Stomach smooth muscle (tissue), 2 donors: Measurements from ENCODE around the gene ITPR1.

Source experiments
- H3K27ac ChIP-seq: one replicate; pipeline ENCODE4 v1.7.0; 2013; ENCODE audit warnings: mild to moderate bottlenecking, low read length, inconsistent platforms
- H3K27me3 ChIP-seq, 2 donors: one replicate each; pipeline ENCODE4 v1.7.0; 2013; ENCODE audit warnings: low read length in 2 of 2; ENCODE audit not compliant: insufficient read depth in 2 of 2, control insufficient read depth in 1 of 2
- H3K36me3 ChIP-seq, 2 donors: one replicate each; pipeline ENCODE4 v1.7.0; 2013; ENCODE audit warnings: low read length in 2 of 2; ENCODE audit not compliant: control insufficient read depth in 2 of 2, insufficient read depth in 2 of 2
- H3K4me1 ChIP-seq: one replicate; pipeline ENCODE4 v1.7.0; 2013; ENCODE audit warnings: low read length; ENCODE audit not compliant: control insufficient read depth, insufficient read depth
- H3K4me3 ChIP-seq, 2 donors: one replicate each; pipeline ENCODE4 v1.7.0; 2013; ENCODE audit warnings: low read length in 2 of 2
- H3K9ac ChIP-seq, 2 donors: one replicate each; pipeline ENCODE4 v1.7.0; 2013; ENCODE audit warnings: low read length in 2 of 2, mild to moderate bottlenecking in 1 of 2
- H3K9me3 ChIP-seq, 2 donors: one replicate each; pipeline ENCODE4 v1.7.0; 2013; ENCODE audit warnings: low read length in 2 of 2; ENCODE audit not compliant: control insufficient read depth in 2 of 2
- donor health status: healthy.
- donor health status: Pancreatic carcinoma.

Gene ITPR1

GRCh38 chr3:4745235-4745610 is 252.1 kb downstream of the ITPR1 start:
- peaks cover 0 to 4% of the 10 kb centered on the region in 2 donors for H3K36me3 ChIP-seq
- H3K9ac ChIP-seq = no peak overlapping the region
- no peak overlapping the region for H3K27ac ChIP-seq
- H3K9me3 ChIP-seq = no peaks in the 10 kb centered on the region
- no peaks in the 10 kb centered on the region for H3K27me3 ChIP-seq
- no peak overlapping the region for H3K4me3 ChIP-seq
- peaks cover 23% of the 10 kb centered on the region for H3K4me1 ChIP-seq

- Histone ChIP-seq H3K4me1 (peaks cover 29% of the 10 kb centered on the region), H3K27me3 (no peaks in the 10 kb centered on the region), H3K9me3 (no peaks in the 10 kb centered on the region), H3K36me3 (peaks cover 0 to 4% of the 10 kb centered on the region in 2 donors), H3K27ac (no peak overlapping the region), H3K9ac (no peak overlapping the region), H3K4me3 (no peak overlapping the region)
Measured at GRCh38 chr3:4746241-4746958, 253.3 kb downstream of the ITPR1 start.

GRCh38 chr3:4748127-4748526 is 255.0 kb downstream of the ITPR1 start:
- H3K27ac ChIP-seq = no peak overlapping the region
- H3K9ac ChIP-seq = no peak overlapping the region
- no peaks in the 10 kb centered on the region for H3K9me3 ChIP-seq
- H3K4me3 ChIP-seq = no peak overlapping the region
- H3K27me3 ChIP-seq = no peaks in the 10 kb centered on the region
- peaks cover 0 to 4% of the 10 kb centered on the region in 2 donors for H3K36me3 ChIP-seq
- H3K4me1 ChIP-seq = peaks cover 28% of the 10 kb centered on the region

GRCh38 chr3:4748701-4749378 is 255.7 kb downstream of the ITPR1 start:
- H3K9ac ChIP-seq = no peak overlapping the region
- H3K4me1 ChIP-seq = peaks cover 28% of the 10 kb centered on the region
- H3K4me3 ChIP-seq = no peak overlapping the region
- H3K36me3 ChIP-seq = peaks cover 0 to 3% of the 10 kb centered on the region in 2 donors
- no peaks in the 10 kb centered on the region for H3K9me3 ChIP-seq
- peak overlapping the region; percentile 84 for H3K27ac ChIP-seq
- H3K27me3 ChIP-seq = no peaks in the 10 kb centered on the region

GRCh38 chr3:4749567-4750002 is 256.4 kb downstream of the ITPR1 start:
- H3K4me1 ChIP-seq = peaks cover 28% of the 10 kb centered on the region
- peak overlapping the region; percentile 84 for H3K27ac ChIP-seq
- peak overlapping the region; percentile 29 to 59 for H3K9ac ChIP-seq

GRCh38 chr3:4750306-4750968 is 257.3 kb downstream of the ITPR1 start:
- peak overlapping the region in 1 of 2 donors; percentile 44 for H3K4me3 ChIP-seq
- peaks cover 28% of the 10 kb centered on the region for H3K4me1 ChIP-seq

More at GRCh38 chr3:4749567-4750002, 256.4 kb downstream of the ITPR1 start:
- no peaks in the 10 kb centered on the region for H3K9me3 ChIP-seq
- H3K36me3 ChIP-seq = peaks cover 0 to 3% of the 10 kb centered on the region in 2 donors
- H3K27me3 ChIP-seq = no peaks in the 10 kb centered on the region
- H3K4me3 ChIP-seq = no peak overlapping the region

GRCh38 chr3:4751029-4751501 is 257.9 kb downstream of the ITPR1 start:
- H3K4me1 ChIP-seq = peaks cover 28% of the 10 kb centered on the region
- no peaks in the 10 kb centered on the region for H3K9me3 ChIP-seq
- peak overlapping the region; percentile 4 to 44 for H3K4me3 ChIP-seq
- H3K36me3 ChIP-seq = peaks cover 0 to 1% of the 10 kb centered on the region in 2 donors
- peak overlapping the region; percentile 84 for H3K27ac ChIP-seq
- no peaks in the 10 kb centered on the region for H3K27me3 ChIP-seq
- peak overlapping the region; percentile 59 to 66 for H3K9ac ChIP-seq

More at GRCh38 chr3:4750306-4750968, 257.3 kb downstream of the ITPR1 start:
- H3K9me3 ChIP-seq = no peaks in the 10 kb centered on the region
- peaks cover 0 to 3% of the 10 kb centered on the region in 2 donors for H3K36me3 ChIP-seq
- H3K27me3 ChIP-seq = no peaks in the 10 kb centered on the region
- H3K9ac ChIP-seq = peak overlapping the region; percentile 59 to 66
- peak overlapping the region; percentile 84 for H3K27ac ChIP-seq

- Histone ChIP-seq H3K4me3 (peak overlapping the region; percentile 4 to 44), H3K9ac (peak overlapping the region; percentile 47 to 59), H3K27me3 (no peaks in the 10 kb centered on the region), H3K9me3 (no peaks in the 10 kb centered on the region), H3K27ac (peak overlapping the region; percentile 84), H3K4me1 (peaks cover 28% of the 10 kb centered on the region), H3K36me3 (no peaks in the 10 kb centered on the region)
Measured at GRCh38 chr3:4751502-4752101, 258.5 kb downstream of the ITPR1 start.

- no peak overlapping the region for H3K4me3 ChIP-seq
- peaks cover 28% of the 10 kb centered on the region for H3K4me1 ChIP-seq
- no peaks in the 10 kb centered on the region for H3K27me3 ChIP-seq
- no peaks in the 10 kb centered on the region for H3K36me3 ChIP-seq
- H3K27ac ChIP-seq = peak overlapping the region; percentile 84
- H3K9me3 ChIP-seq = no peaks in the 10 kb centered on the region
- no peak overlapping the region for H3K9ac ChIP-seq
Measured at GRCh38 chr3:4752201-4753072, 259.3 kb downstream of the ITPR1 start.
